Stimulated activated CD8-positive, alpha-beta memory T cell treated with anti-CD3 and anti-CD28 coated beads, Interleukin-2, amount 100 ng/mL, for 1 hour (primary cell): ENCODE measurements around the gene FLNB.
"Not testable (repeated sequence)": the region's sequence is repeated elsewhere in the genome, so short reads cannot be mapped to it uniquely, and the experiment has no call there.

Experiments used
- DNase-seq, 2 donors: peaks; one replicate each; pipeline ENCODE4 v3.0.0-alpha.2; 2020; ENCODE audit warnings: low read depth in 2 of 2

The FLNB gene

GRCh38 chr3:57982561-57983243, 25.5 kb upstream of the FLNB start:
- no peak for DNase-seq

- DNase-seq = peak in 1 of 2 donors; percentile 4
These were observed 24.3 kb upstream of the FLNB start for GRCh38 chr3:57983734-57984518.

- no peak for DNase-seq
These were observed 22.8 kb upstream of the FLNB start for GRCh38 chr3:57985176-57985983.

GRCh38 chr3:57985984-57986246, 22.3 kb upstream of the FLNB start:
- DNase-seq = no peak

- no peak for DNase-seq
These were observed 22.0 kb upstream of the FLNB start for GRCh38 chr3:57986261-57986660.

- not testable (repeated sequence) for DNase-seq
These were observed 19.0 kb upstream of the FLNB start for GRCh38 chr3:57989198-57989597.

GRCh38 chr3:57989646-57990045, 18.6 kb upstream of the FLNB start:
- no peak for DNase-seq

GRCh38 chr3:57992452-57993213, 15.6 kb upstream of the FLNB start:
- no peak for DNase-seq

GRCh38 chr3:57998366-57999283, 9.6 kb upstream of the FLNB start:
- no peak for DNase-seq

GRCh38 chr3:57999417-58000115, 8.7 kb upstream of the FLNB start:
- DNase-seq = no peak

- DNase-seq = no peak
These were observed 7.7 kb upstream of the FLNB start for GRCh38 chr3:58000306-58001085.

- no peak for DNase-seq
These were observed 7.1 kb upstream of the FLNB start for GRCh38 chr3:58001086-58001467.

- no peak for DNase-seq
These were observed 6.2 kb upstream of the FLNB start for GRCh38 chr3:58001979-58002378.

- DNase-seq = no peak
These were observed 5.1 kb upstream of the FLNB start for GRCh38 chr3:58003093-58003492.

- no peak for DNase-seq
These were observed 3.2 kb upstream of the FLNB start for GRCh38 chr3:58004973-58005372.

GRCh38 chr3:58005669-58006068, 2.6 kb upstream of the FLNB start:
- DNase-seq = no peak

- no peak for DNase-seq
These were observed 1.6 kb upstream of the FLNB start for GRCh38 chr3:58006661-58007060.

GRCh38 chr3:58009026-58009748, 965 bp downstream of the FLNB start:
- peak in 1 of 2 donors; percentile 4 for DNase-seq
